GM23338 (cell line): Measurements from ENCODE around the gene PLA2G1B.

ENCODE experiments used
- CTCF ChIP-seq, 2 experiments: fragments of 200-600 bp in 1 of 2; sonication (generic) in 1 of 2; conservative IDR thresholded peaks; 2 replicates each; pipeline versions ENCODE4 v1.5.1 to v1.6.1; 2016 to 2017; ENCODE audit warnings: antibody characterized with exemption in 2 of 2, low read depth in 2 of 2, mild to moderate bottlenecking in 2 of 2, moderate library complexity in 1 of 2
- ETS1 ChIP-seq: IDR thresholded peaks from 2 replicates; pipeline ENCODE4 v1.6.1; 2016; ENCODE audit warnings: antibody characterized with exemption
- EZH2 ChIP-seq: fragments of 200-600 bp; sonication (generic); IDR thresholded peaks from one replicate; pipeline ENCODE4 v1.8.0; 2017; ENCODE audit warnings: antibody characterized with exemption, mild to moderate bottlenecking, low read depth; ENCODE audit not compliant: unreplicated experiment
- POLR2AphosphoS5 ChIP-seq: IDR thresholded peaks from 2 replicates; pipeline ENCODE4 v1.6.1; 2016; ENCODE audit warnings: antibody characterized with exemption, low read depth
- REST ChIP-seq: IDR thresholded peaks from one replicate; pipeline ENCODE4 v1.6.1; 2018; ENCODE audit warnings: antibody characterized with exemption; ENCODE audit not compliant: unreplicated experiment

- no peak for TF ChIP-seq CTCF (conservative IDR thresholded peaks at IDR 0.05; ENCODE audit: low read depth in 2 of 2)
- TF ChIP-seq ETS1, result no peak
- no peak for TF ChIP-seq POLR2AphosphoS5
- no peak for TF ChIP-seq EZH2
- TF ChIP-seq REST, result no peak
Observed at GRCh38 chr12:120343692-120344091, 16.1 kb upstream of the PLA2G1B start.
